Right forelimb (tissue), 1 donor: ENCODE data around the gene BCL2L15.

Experiments
- DNase-seq: peaks from one replicate; pipeline ENCODE4 v3.0.0-alpha.2; 2018

The BCL2L15 gene

GRCh38 chr1:113905435-113905861 lies 18.1 kb upstream of the BCL2L15 start:
- DNase-seq: no peak

GRCh38 chr1:113904674-113905434 lies 17.5 kb upstream of the BCL2L15 start, which contains the start of the genes AP4B1 and DCLRE1B:
Gene AP4B1, minus strand, starts transcription at chr1:113904799. Its CDS starts 82 bp downstream, at chr1:113904717.
Gene DCLRE1B, plus strand, starts transcription at chr1:113905326. Its CDS starts 261 bp downstream, at chr1:113905587.
- DNase-seq: peak; percentile 98

GRCh38 chr1:113904293-113904673 lies 16.9 kb upstream of the BCL2L15 start:
- no peak for DNase-seq

- DNase-seq: no peak
Observed at GRCh38 chr1:113903501-113904292, 16.3 kb upstream of the BCL2L15 start.

- no peak for DNase-seq
Observed at GRCh38 chr1:113901191-113901590, 13.8 kb upstream of the BCL2L15 start.

GRCh38 chr1:113899111-113899510 lies 11.7 kb upstream of the BCL2L15 start:
- DNase-seq: no peak

GRCh38 chr1:113898241-113898814 lies 10.9 kb upstream of the BCL2L15 start:
- no peak for DNase-seq

GRCh38 chr1:113895961-113896360 lies 8.6 kb upstream of the BCL2L15 start:
- DNase-seq: no peak

GRCh38 chr1:113895098-113895497 lies 7.7 kb upstream of the BCL2L15 start:
- DNase-seq: no peak

- DNase-seq: no peak
Observed at GRCh38 chr1:113893267-113893666, 5.9 kb upstream of the BCL2L15 start.

GRCh38 chr1:113891631-113892220 lies 4.3 kb upstream of the BCL2L15 start:
- no peak for DNase-seq

- DNase-seq: no peak
Observed at GRCh38 chr1:113890816-113891215, 3.4 kb upstream of the BCL2L15 start.

- DNase-seq: no peak
Observed at GRCh38 chr1:113886417-113887401, 672 bp downstream of the BCL2L15 start.

- no peak for DNase-seq
Observed at GRCh38 chr1:113881661-113882060, 5.7 kb downstream of the BCL2L15 start.

- DNase-seq: no peak
Observed at GRCh38 chr1:113879739-113880038, 7.7 kb downstream of the BCL2L15 start.

- no peak for DNase-seq
Observed at GRCh38 chr1:113876176-113876575, 11.2 kb downstream of the BCL2L15 start.

GRCh38 chr1:113875714-113876113 lies 11.7 kb downstream of the BCL2L15 start:
- no peak for DNase-seq

- no peak for DNase-seq
Observed at GRCh38 chr1:113874012-113874879, 13.1 kb downstream of the BCL2L15 start.

GRCh38 chr1:113872219-113872935 lies 15.0 kb downstream of the BCL2L15 start:
- no peak for DNase-seq

GRCh38 chr1:113871597-113872113 lies 15.7 kb downstream of the BCL2L15 start, which contains the start of gene PTPN22:
Gene PTPN22, minus strand, starts transcription at chr1:113871712.
- no peak for DNase-seq
